CD4-positive, alpha-beta T cell (primary cell): ENCODE results near the gene PML. TPM values are rescaled to one million over a fixed set of nuclear protein-coding genes. Genes with fewer than 3 reads are reported as not detected.
"Not testable (repeated sequence)": the region's sequence is repeated elsewhere in the genome, so short reads cannot be mapped to it uniquely, and the experiment has no call there.

Experiments used
- ATAC-seq: fragments of 200-7000 bp; cut with Tn5 transposase; one replicate; pipeline ENCODE4 v1.10.0; 2022; ENCODE audit warnings: mild to moderate bottlenecking; ENCODE audit not compliant: poor library complexity
- CTCF ChIA-PET: fragments of 350-600 bp; sonication (Branson Sonifier 250); formaldehyde crosslinking; loops from one replicate; lab custom pipeline; 2021; ENCODE audit warnings: antibody characterized with exemption, inconsistent platforms; lab: Charles Lee
- POLR2A ChIA-PET: fragments of 350-600 bp; sonication (Branson Sonifier 250); formaldehyde crosslinking; loops from one replicate; lab custom pipeline; 2021; ENCODE audit warnings: antibody characterized with exemption, inconsistent platforms; lab: Charles Lee
- DNase-seq, 14 experiments: peaks; one replicate each; pipeline ENCODE4 v3.0.0-alpha.2; 2013 to 2020; ENCODE audit warnings: mixed read lengths in 2 of 14
- H3K27ac ChIP-seq, 2 donors: one replicate each; pipeline versions ENCODE4 v1.5.1 to v1.7.0; 2013; ENCODE audit warnings: low read length in 2 of 2, low read depth in 1 of 2, mild to moderate bottlenecking in 1 of 2
- H3K27me3 ChIP-seq, 2 experiments: 1 replicate in 1 of 2; 2 replicates in 1 of 2; pipeline versions ENCODE4 v1.6.1 to v1.7.0; 2013; ENCODE audit warnings: low read length in 2 of 2, control low read depth in 1 of 2, mild to moderate bottlenecking in 1 of 2, moderate library complexity in 1 of 2; ENCODE audit not compliant: insufficient read depth in 2 of 2, control insufficient read depth in 1 of 2
- H3K36me3 ChIP-seq: one replicate; pipeline ENCODE4 v1.6.1; 2013; ENCODE audit warnings: low read length, control low read depth; ENCODE audit not compliant: insufficient read depth
- H3K4me1 ChIP-seq: one replicate; pipeline ENCODE4 v1.6.1; 2013; ENCODE audit warnings: low read length, control low read depth; ENCODE audit not compliant: insufficient read depth
- H3K4me3 ChIP-seq: one replicate; pipeline ENCODE4 v1.5.1; 2013; ENCODE audit warnings: mild to moderate bottlenecking, low read length, moderate library complexity
- H3K9me3 ChIP-seq, 2 experiments: 1 replicate in 1 of 2; 2 replicates in 1 of 2; pipeline versions ENCODE4 v1.6.1 to v1.7.0; 2013; ENCODE audit warnings: low read length in 2 of 2, mild to moderate bottlenecking in 2 of 2, control low read depth in 1 of 2, moderate library complexity in 1 of 2; ENCODE audit not compliant: control insufficient read depth in 1 of 2, insufficient read depth in 1 of 2
- H3K27ac Mint-ChIP-seq: one replicate; pipeline ENCODE4 v1.8.0; 2020; ENCODE audit warnings: mixed read lengths
- H3K27me3 Mint-ChIP-seq: one replicate; pipeline ENCODE4 v1.8.0; 2021; ENCODE audit warnings: mixed read lengths
- H3K36me3 Mint-ChIP-seq: one replicate; pipeline ENCODE4 v1.8.0; 2021; ENCODE audit warnings: low read depth, mixed read lengths
- H3K4me1 Mint-ChIP-seq: one replicate; pipeline ENCODE4 v1.8.0; 2021; ENCODE audit warnings: low read depth, mixed read lengths
- H3K4me3 Mint-ChIP-seq: one replicate; pipeline ENCODE4 v1.8.0; 2020; ENCODE audit warnings: mild to moderate bottlenecking, mixed read lengths
- H3K9me3 Mint-ChIP-seq: one replicate; pipeline ENCODE4 v1.8.0; 2020; ENCODE audit warnings: mixed read lengths
- intact Hi-C, 2 experiments: fragments of 100-400 bp; cut with DNase I in 1 of 2; cut with micrococcal nuclease in 1 of 2; formaldehyde crosslinking; loops; one replicate each; pipeline versions ENCODE4 v1.15.1 to v1.9.0; 2023 to 2025; cut with DNase I, micrococcal nuclease
- total RNA-seq, 174 experiments: library from RNA in 2 of 174; stranded (reverse) in 2 of 174; gene quantifications; one replicate each; pipeline ENCODE4 v1.2.3 and lab custom pipeline; 2021 to 2026
- TF ChIP-seq, protein P1 (sequence below): fragments of 200-600 bp; IDR thresholded peaks from one replicate; pipeline ENCODE4 v1.8.0; 2022; ENCODE audit warnings: antibody characterized with exemption, mild to moderate bottlenecking

PML gene
- total RNA-seq, 2 experiments from 2014 or later: 39.2 to 42.9 TPM

DNA sequence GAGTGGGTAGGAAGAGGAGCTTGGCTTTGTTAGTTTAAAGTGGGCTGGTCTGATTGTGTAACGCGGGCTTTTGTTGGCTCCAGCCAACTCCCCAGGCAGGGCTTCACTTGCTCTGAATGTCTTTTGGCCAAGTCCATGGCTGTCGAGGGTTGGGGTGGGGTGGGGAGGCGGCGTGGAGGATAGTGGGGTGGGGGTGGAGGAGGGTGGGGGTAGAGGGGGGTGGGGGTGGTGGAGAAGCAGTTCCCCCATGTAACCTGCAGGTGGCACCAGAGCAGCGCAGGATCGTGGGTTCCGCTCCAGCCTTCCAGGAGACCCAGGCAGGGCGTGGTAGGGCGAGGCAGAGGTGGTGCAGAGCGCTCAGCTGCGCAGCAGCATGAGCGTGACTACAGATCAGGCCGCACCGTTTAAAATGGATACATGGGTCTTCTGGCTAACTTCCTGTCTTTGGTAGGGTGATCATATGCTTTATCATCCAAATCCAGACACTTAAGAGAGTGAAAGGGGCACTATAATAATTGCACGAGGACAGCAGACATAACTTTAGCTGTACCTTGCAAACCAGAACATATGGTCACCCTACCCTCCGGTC is 59.5 kb downstream of the PML start:
- TF ChIP-seq, protein P1, sequence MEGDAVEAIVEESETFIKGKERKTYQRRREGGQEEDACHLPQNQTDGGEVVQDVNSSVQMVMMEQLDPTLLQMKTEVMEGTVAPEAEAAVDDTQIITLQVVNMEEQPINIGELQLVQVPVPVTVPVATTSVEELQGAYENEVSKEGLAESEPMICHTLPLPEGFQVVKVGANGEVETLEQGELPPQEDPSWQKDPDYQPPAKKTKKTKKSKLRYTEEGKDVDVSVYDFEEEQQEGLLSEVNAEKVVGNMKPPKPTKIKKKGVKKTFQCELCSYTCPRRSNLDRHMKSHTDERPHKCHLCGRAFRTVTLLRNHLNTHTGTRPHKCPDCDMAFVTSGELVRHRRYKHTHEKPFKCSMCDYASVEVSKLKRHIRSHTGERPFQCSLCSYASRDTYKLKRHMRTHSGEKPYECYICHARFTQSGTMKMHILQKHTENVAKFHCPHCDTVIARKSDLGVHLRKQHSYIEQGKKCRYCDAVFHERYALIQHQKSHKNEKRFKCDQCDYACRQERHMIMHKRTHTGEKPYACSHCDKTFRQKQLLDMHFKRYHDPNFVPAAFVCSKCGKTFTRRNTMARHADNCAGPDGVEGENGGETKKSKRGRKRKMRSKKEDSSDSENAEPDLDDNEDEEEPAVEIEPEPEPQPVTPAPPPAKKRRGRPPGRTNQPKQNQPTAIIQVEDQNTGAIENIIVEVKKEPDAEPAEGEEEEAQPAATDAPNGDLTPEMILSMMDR: peak; percentile 38
- Histone ChIP-seq H3K27ac (no peak overlapping the region), H3K9me3 (no peaks in the 10 kb centered on the region), H3K4me1 (peaks cover 4% of the 10 kb centered on the region), H3K4me3 (no peak overlapping the region), H3K27me3 (no peaks in the 10 kb centered on the region), H3K36me3 (no peaks in the 10 kb centered on the region)
- Mint-ChIP-seq H3K27ac (no peak overlapping the region), H3K4me3 (no peak overlapping the region), H3K9me3 (no peaks in the 10 kb centered on the region), H3K36me3 (peaks cover 6% of the 10 kb centered on the region), H3K27me3 (no peaks in the 10 kb centered on the region), H3K4me1 (peaks cover 18% of the 10 kb centered on the region)
- ATAC-seq (peak; percentile 100), DNase-seq (peak; percentile 47 to 84 (median 61))
- ChIA-PET POLR2A (no interaction called here), CTCF (interaction anchor here (0.6 to 1.0 kb wide), 3 partner anchors 30 to 126 kb away, joined by 3 to 4 read pairs (median 3); no protein-coding TSS in a partner anchor)
- intact Hi-C loops: loop anchor here (10.0 kb wide), 2 partner anchors 79 to 271 kb away; no protein-coding TSS in a partner anchor

GRCh38 chr15:74055804-74056203 is 61.3 kb downstream of the PML start:
- peaks cover 6% of the 10 kb centered on the region for H3K36me3 Mint-ChIP-seq
- no peaks in the 10 kb centered on the region for H3K36me3 ChIP-seq
- TF ChIP-seq, protein P1: no peak
- H3K4me3 Mint-ChIP-seq: no peak overlapping the region
- H3K4me3 ChIP-seq: no peak overlapping the region
- peaks cover 26% of the 10 kb centered on the region for H3K4me1 Mint-ChIP-seq
- no peaks in the 10 kb centered on the region for H3K27me3 Mint-ChIP-seq
- intact Hi-C loops: loop anchor here (10.0 kb wide), 2 partner anchors 81 to 269 kb away; no protein-coding TSS in a partner anchor
- ATAC-seq (no peak), DNase-seq (no peak)
- no peak overlapping the region for H3K27ac ChIP-seq
- CTCF ChIA-PET: no interaction called here
- peaks cover 10% of the 10 kb centered on the region for H3K4me1 ChIP-seq
- H3K9me3 Mint-ChIP-seq: no peaks in the 10 kb centered on the region
- H3K27me3 ChIP-seq: no peaks in the 10 kb centered on the region
- no peaks in the 10 kb centered on the region for H3K9me3 ChIP-seq
- POLR2A ChIA-PET: no interaction called here
- H3K27ac Mint-ChIP-seq: no peak overlapping the region

DNA sequence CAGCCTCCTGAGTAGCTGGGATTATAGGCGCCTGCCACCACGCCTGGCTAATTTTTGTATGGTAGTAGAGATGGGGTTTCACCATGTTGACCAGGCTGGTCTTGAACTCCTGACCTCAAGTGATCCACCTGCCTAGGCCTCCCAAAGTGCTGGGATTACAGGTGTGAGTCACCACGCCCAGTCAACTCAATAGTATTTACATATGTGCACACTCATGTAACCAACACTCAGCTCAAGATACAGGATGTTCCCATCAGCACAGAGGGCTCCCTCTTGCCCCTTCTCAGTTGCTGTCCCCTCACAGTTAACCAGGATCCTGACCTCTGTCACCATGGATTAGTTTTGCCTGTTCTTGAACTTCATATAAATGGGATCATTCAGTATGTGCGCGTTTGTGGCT is 61.8 kb downstream of the PML start:
- H3K9me3 Mint-ChIP-seq, H3K27ac ChIP-seq, H3K27me3 ChIP-seq, ATAC-seq, CTCF ChIA-PET, POLR2A ChIA-PET, H3K27ac Mint-ChIP-seq, H3K27me3 Mint-ChIP-seq, H3K36me3 Mint-ChIP-seq, H3K4me3 ChIP-seq, H3K36me3 ChIP-seq, H3K4me3 Mint-ChIP-seq, H3K9me3 ChIP-seq, DNase-seq: not testable (repeated sequence)
- intact Hi-C loops: loop anchor here (10.0 kb wide), 2 partner anchors 82 to 268 kb away; no protein-coding TSS in a partner anchor
- H3K4me1 ChIP-seq: peaks cover 10% of the 10 kb centered on the region
- peaks cover 26% of the 10 kb centered on the region for H3K4me1 Mint-ChIP-seq

- intact Hi-C loops: loop anchor here (10.0 kb wide), 2 partner anchors 84 to 266 kb away; no protein-coding TSS in a partner anchor
- H3K27ac Mint-ChIP-seq, H3K9me3 Mint-ChIP-seq, H3K4me3 Mint-ChIP-seq, H3K9me3 ChIP-seq, H3K27ac ChIP-seq, H3K4me3 ChIP-seq, H3K27me3 ChIP-seq, H3K36me3 ChIP-seq, H3K36me3 Mint-ChIP-seq, ATAC-seq, H3K27me3 Mint-ChIP-seq, CTCF ChIA-PET, DNase-seq, POLR2A ChIA-PET, H3K4me1 ChIP-seq: not testable (repeated sequence)
- peaks cover 22% of the 10 kb centered on the region for H3K4me1 Mint-ChIP-seq
Measured at GRCh38 chr15:74059050-74059833, 64.7 kb downstream of the PML start.
